ENCODE results near the gene PIAS4.
A peak's percentile ranks its signal among the peaks of the same experiment; 100 is the strongest.

PIAS4 gene

GRCh38 chr19:4035582-4035981, 28.0 kb downstream of the PIAS4 start:
- no peak for DNase-seq (ENCODE audit: low read depth)
- TF ChIP-seq, protein P1, sequence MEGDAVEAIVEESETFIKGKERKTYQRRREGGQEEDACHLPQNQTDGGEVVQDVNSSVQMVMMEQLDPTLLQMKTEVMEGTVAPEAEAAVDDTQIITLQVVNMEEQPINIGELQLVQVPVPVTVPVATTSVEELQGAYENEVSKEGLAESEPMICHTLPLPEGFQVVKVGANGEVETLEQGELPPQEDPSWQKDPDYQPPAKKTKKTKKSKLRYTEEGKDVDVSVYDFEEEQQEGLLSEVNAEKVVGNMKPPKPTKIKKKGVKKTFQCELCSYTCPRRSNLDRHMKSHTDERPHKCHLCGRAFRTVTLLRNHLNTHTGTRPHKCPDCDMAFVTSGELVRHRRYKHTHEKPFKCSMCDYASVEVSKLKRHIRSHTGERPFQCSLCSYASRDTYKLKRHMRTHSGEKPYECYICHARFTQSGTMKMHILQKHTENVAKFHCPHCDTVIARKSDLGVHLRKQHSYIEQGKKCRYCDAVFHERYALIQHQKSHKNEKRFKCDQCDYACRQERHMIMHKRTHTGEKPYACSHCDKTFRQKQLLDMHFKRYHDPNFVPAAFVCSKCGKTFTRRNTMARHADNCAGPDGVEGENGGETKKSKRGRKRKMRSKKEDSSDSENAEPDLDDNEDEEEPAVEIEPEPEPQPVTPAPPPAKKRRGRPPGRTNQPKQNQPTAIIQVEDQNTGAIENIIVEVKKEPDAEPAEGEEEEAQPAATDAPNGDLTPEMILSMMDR (IDR thresholded peaks at IDR 0.05; ENCODE audit: control insufficient read depth, extremely low read depth, insufficient read depth) = no peak
- H3K4me3 ChIP-seq (ENCODE audit: low read depth, low read length) = no peak overlapping the region

DNA sequence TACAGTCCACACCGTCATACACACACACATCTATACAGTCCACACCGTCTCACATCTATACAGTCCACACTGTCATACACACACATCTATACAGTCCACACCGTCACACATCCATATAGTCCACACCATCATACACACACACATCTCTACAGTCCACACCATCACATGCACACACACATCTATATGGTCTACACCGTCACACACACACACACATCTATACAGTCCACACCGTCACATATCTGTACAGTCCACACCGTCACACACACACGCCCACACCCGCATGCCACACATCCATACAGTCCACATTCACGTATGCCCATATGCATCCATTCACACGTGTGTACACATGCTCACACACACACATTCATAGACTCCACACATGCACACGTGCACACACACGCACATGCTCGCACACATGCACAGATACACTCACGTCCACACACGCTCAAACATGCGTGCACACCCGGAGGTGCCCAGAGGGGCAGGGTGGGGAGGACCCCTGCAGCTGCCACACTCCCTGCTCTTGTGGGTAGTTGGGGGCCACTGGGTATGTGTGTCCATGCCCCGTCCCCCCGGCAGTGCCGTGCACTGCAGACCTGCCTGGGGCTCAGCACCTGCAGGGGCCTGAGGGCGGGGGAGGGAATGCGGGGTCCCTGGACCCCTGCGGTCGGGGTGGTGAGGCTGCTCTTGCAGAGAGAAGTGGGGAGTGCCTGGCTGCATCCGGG, 29.2 kb downstream of the PIAS4 start:
- TF ChIP-seq, protein P1 (IDR thresholded peaks at IDR 0.05; ENCODE audit: control insufficient read depth, extremely low read depth, insufficient read depth) = no peak
- no peak overlapping the region for H3K4me3 ChIP-seq (ENCODE audit: low read depth, low read length)
- DNase-seq (ENCODE audit: low read depth) = no peak

- DNase-seq (ENCODE audit: low read depth) = no peak
- TF ChIP-seq, protein P1 (IDR thresholded peaks at IDR 0.05; ENCODE audit: control insufficient read depth, extremely low read depth, insufficient read depth) = no peak
- H3K4me3 ChIP-seq (ENCODE audit: low read depth, low read length) = no peak overlapping the region
Observed at GRCh38 chr19:4037301-4037949, 29.9 kb downstream of the PIAS4 start.

- no peak overlapping the region for H3K4me3 ChIP-seq (ENCODE audit: low read depth, low read length)
- no peak for DNase-seq (ENCODE audit: low read depth)
- TF ChIP-seq, protein P1 (IDR thresholded peaks at IDR 0.05; ENCODE audit: control insufficient read depth, extremely low read depth, insufficient read depth) = no peak
Observed at GRCh38 chr19:4038057-4038456, 30.5 kb downstream of the PIAS4 start.

DNA sequence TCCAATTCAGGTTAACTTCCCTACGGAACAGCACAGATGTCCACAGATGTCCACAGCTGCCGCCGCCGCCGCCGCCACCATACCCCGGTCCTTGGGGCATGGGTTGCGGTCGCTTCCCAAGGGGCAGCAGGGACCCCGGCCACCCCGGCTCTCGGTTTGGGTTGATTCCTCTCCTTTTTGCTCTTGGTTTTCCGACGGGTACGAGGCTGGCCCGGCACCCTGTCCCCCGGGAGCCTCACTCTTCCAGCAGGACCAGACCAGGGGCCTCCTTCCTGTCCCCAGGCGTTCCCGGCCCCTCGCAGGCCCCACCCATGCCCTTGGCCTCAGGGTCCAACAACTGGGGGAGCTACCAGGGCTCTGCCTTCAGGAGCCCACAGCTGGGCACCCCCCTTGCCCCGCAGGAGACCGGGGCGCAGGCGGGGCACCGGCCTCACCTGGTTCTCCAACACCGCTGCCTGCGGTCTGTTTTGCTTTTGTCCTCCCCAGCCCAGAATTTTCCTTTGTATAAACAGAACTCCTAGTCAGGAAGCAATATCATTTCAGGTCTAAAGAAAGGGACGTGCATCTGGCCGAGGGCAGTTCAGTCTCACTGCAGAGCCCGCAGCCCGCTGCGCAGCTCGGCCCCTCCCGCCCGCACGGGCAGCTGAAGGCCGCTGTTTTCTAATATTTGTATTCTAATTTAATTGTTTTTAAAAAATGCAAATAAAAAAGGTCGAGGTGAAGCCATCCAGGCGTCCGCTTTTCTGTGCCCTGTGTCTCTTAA, 31.3 kb downstream of the PIAS4 start:
- no peak for DNase-seq (ENCODE audit: low read depth)
- TF ChIP-seq, protein P1 (IDR thresholded peaks at IDR 0.05; ENCODE audit: control insufficient read depth, extremely low read depth, insufficient read depth) = no peak
- no peak overlapping the region for H3K4me3 ChIP-seq (ENCODE audit: low read depth, low read length)

DNA sequence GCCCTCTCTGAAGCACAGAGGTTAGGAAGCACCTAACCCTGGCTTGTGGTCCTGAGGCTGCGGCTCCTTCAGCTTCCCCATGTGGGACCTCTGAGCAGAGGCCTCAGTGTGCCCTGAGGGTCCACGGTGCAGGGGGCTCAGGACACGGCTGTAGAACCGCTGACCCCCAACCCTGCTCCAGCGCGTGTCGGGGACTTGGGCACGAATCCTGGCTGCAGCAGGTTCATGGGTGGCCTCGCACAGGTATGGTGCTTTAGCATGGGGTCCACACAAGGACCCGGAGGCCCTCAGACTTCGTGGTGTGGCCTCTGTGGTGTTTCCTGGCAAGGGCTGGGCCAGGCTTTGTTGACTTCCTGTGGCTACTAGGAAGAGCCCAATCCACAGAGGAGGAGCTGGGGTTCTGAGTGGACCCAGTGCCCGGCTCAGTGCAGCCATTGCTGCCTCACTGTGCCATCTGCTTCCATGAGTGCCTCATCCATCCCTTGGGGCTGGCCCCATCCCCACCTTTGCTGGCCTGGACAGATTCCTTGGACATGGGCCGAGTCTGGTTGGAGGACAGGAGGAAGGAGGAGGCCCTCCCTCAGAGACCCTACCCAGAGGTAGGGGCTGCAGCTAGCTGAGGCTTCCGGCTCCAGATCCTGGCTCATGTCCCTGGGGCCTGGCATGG, 34.7 kb downstream of the PIAS4 start:
- TF ChIP-seq, protein P1 (IDR thresholded peaks at IDR 0.05; ENCODE audit: control insufficient read depth, extremely low read depth, insufficient read depth) = no peak
- peak overlapping the region; percentile 20; the same call in 1 of the 2 replicates for H3K4me3 ChIP-seq (ENCODE audit: low read depth, low read length)
- no peak for DNase-seq (ENCODE audit: low read depth)
